22Rv1 (cell line): ENCODE data around the gene LNPEP.

Experiments used
- ZFX ChIP-seq: fragments of 450-650 bp; IDR thresholded peaks from 2 replicates; pipeline ENCODE4 v1.6.1; 2017; ENCODE audit warnings: antibody characterized with exemption, borderline replicate concordance
- TF ChIP-seq, protein P1 (sequence below): fragments of 450-650 bp; IDR thresholded peaks from 2 replicates; pipeline ENCODE4 v1.5.1; 2017; ENCODE audit warnings: mild to moderate bottlenecking

DNA sequence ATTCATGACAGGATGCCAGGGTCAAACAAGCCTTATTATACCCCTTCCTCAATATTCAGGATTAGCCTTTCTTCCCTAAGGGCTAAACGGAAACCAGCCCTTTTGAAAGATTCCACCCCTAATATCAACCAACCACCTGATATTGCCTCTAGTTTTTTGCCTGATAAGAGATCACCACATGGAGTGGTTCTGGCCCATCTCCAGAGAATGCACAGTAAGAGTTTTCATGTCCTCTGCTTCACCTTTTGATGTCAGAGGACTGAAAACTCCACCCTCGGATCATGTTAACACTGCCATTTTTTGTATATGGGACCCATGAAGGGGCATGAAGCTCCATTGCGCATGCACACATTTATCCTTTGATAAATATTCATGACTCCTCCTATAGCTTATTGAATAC lies 5.8 kb upstream of the LNPEP start:
- TF ChIP-seq, protein P1, sequence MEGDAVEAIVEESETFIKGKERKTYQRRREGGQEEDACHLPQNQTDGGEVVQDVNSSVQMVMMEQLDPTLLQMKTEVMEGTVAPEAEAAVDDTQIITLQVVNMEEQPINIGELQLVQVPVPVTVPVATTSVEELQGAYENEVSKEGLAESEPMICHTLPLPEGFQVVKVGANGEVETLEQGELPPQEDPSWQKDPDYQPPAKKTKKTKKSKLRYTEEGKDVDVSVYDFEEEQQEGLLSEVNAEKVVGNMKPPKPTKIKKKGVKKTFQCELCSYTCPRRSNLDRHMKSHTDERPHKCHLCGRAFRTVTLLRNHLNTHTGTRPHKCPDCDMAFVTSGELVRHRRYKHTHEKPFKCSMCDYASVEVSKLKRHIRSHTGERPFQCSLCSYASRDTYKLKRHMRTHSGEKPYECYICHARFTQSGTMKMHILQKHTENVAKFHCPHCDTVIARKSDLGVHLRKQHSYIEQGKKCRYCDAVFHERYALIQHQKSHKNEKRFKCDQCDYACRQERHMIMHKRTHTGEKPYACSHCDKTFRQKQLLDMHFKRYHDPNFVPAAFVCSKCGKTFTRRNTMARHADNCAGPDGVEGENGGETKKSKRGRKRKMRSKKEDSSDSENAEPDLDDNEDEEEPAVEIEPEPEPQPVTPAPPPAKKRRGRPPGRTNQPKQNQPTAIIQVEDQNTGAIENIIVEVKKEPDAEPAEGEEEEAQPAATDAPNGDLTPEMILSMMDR, result no peak
- TF ChIP-seq ZFX, result no peak
